Right lobe of liver (tissue), 6 donors: ENCODE data around the gene PLEKHB2. TPM values are rescaled to one million over a fixed set of nuclear protein-coding genes. Genes with fewer than 3 reads are reported as not detected.

ENCODE experiments used
- ATAC-seq, 4 donors: fragments of 200-7000 bp; cut with Tn5 transposase; one replicate each; pipeline ENCODE4 v1.9.1; 2020; ENCODE audit warnings: mild to moderate bottlenecking in 4 of 4, moderate library complexity in 4 of 4
- DNase-seq, 3 donors: peaks; one replicate each; pipeline ENCODE4 v3.0.0-alpha.2; 2020
- H3K27ac ChIP-seq, 3 donors: fragments of 200-600 bp; one replicate each; pipeline ENCODE4 v1.8.0; 2022
- H3K27me3 ChIP-seq, 2 donors: fragments of 200-600 bp; one replicate each; pipeline ENCODE4 v1.8.0; 2022
- H3K36me3 ChIP-seq, 4 donors: fragments of 200-600 bp; sonication (generic) in 1 of 4; one replicate each; pipeline versions ENCODE4 v1.5.1 to v1.8.0; 2017 to 2022; ENCODE audit warnings: control low read depth in 1 of 4
- H3K4me1 ChIP-seq, 4 donors: fragments of 200-600 bp; sonication (generic) in 1 of 4; one replicate each; pipeline versions ENCODE4 v1.5.1 to v1.8.0; 2017 to 2022; ENCODE audit warnings: control low read depth in 1 of 4
- H3K4me3 ChIP-seq, 3 donors: fragments of 200-600 bp; one replicate each; pipeline ENCODE4 v1.8.0; 2022
- H3K9me3 ChIP-seq, 4 donors: fragments of 200-600 bp; sonication (generic) in 1 of 4; one replicate each; pipeline versions ENCODE4 v1.5.1 to v1.8.0; 2017 to 2022; ENCODE audit warnings: control low read depth in 1 of 4
- POLR2A ChIP-seq: fragments of 450-650 bp; IDR thresholded peaks from one replicate; pipeline ENCODE4 v1.6.1; 2017; ENCODE audit warnings: antibody characterized with exemption, mild to moderate bottlenecking
- WGBS: methylation state at CpG from one replicate; pipeline ENCODE4 v1.1.6; 2018; ENCODE audit warnings: low coverage, low lambda C conversion rate; ENCODE audit not compliant: insufficient coverage; ENCODE audit errors: missing lambda C conversion rate; 5-methylcytosine and 5-hydroxymethylcytosine counted together
- intact Hi-C, 2 donors: fragments of 100-400 bp; cut with DNase I; formaldehyde crosslinking; loops; one replicate each; pipeline versions ENCODE4 v1.11.2 to v1.14.1; 2022
- total RNA-seq, 6 experiments: library from RNA; depleted of rRNA in 2 of 6; stranded (reverse); fragments of >200 nt in 2 of 6; fragmentation: NEBNext Ultra II Directional in 3 of 6; extraction: Animal tissue kit (Norgen Biotek cat#: 25700) in 3 of 6; gene quantifications; one replicate each; pipeline versions ENCODE4 v1.1.0 to v1.2.4, GENCODE V29; 2016 to 2023
- TF ChIP-seq, protein P1 (sequence below), 4 donors: fragments of 200-600 bp in 3 of 4; fragments of 450-650 bp in 1 of 4; IDR thresholded peaks; one replicate each; pipeline versions ENCODE4 v1.5.1 to v1.8.0; 2016 to 2022; ENCODE audit warnings: antibody characterized with exemption in 4 of 4, mild to moderate bottlenecking in 2 of 4
- donor health status: DM: no; HTN: yes; CAD: no.
- donor health status: DM: no; HTN: no; CAD: no.
- donor health status: DM: no; HTN: no; CAD: no.
- donor health status: DM: no; HTN: yes; CAD: no.
- donor health status: DM: no; HTN: yes; CAD: no.

PLEKHB2 gene
- total RNA-seq, 6 experiments from 2014 or later: 8.9 to 22.3 (median 17.5) TPM

- Histone ChIP-seq H3K4me3 (no peak overlapping the region), H3K9me3 (no peaks in the 10 kb centered on the region), H3K36me3 (peaks cover 0 to 50% (median 16%) of the 10 kb centered on the region in 4 donors), H3K27me3 (no peaks in the 10 kb centered on the region), H3K27ac (no peak overlapping the region), H3K4me1 (peaks cover 0 to 16% (median 5%) of the 10 kb centered on the region in 4 donors)
- DNase-seq: no peak
- 77% methylated on average over 2 of the region's 2 CpGs for WGBS
- intact Hi-C loops: no loop called here
- ATAC-seq: peak in 1 of 4 donors; percentile 13
- TF ChIP-seq, protein P1, sequence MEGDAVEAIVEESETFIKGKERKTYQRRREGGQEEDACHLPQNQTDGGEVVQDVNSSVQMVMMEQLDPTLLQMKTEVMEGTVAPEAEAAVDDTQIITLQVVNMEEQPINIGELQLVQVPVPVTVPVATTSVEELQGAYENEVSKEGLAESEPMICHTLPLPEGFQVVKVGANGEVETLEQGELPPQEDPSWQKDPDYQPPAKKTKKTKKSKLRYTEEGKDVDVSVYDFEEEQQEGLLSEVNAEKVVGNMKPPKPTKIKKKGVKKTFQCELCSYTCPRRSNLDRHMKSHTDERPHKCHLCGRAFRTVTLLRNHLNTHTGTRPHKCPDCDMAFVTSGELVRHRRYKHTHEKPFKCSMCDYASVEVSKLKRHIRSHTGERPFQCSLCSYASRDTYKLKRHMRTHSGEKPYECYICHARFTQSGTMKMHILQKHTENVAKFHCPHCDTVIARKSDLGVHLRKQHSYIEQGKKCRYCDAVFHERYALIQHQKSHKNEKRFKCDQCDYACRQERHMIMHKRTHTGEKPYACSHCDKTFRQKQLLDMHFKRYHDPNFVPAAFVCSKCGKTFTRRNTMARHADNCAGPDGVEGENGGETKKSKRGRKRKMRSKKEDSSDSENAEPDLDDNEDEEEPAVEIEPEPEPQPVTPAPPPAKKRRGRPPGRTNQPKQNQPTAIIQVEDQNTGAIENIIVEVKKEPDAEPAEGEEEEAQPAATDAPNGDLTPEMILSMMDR (IDR thresholded peaks at IDR 0.05): no peak
- TF ChIP-seq POLR2A: no peak
These were observed 19.5 kb upstream of the PLEKHB2 start for GRCh38 chr2:131085646-131086045.

DNA sequence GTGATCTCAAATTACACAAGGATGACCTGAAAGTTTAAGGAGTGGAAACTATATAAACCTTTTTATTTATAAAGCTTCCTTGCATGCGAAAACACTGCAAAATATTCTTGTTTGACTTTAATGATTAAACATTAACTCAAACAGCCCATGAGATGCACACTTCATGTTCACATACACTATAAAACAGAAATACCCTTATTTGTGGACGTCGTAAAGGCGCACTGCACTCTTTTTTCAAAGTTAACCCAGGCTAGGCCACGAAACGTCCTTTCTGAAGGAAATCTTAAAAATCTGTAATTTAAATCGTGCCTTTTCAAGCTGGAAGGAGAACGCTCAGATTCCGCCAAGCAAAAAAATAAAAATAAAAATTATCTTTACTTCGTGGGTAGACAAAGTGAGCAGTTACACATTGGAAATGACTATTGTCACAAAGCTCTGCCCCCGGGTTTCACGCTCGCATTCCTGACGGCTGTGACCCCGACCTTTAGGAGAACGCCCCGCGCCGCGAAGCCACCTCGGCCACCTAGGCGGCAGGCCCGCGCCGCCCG, 12.6 kb upstream of the PLEKHB2 start:
- TF ChIP-seq, protein P1 (IDR thresholded peaks at IDR 0.05): no peak
- TF ChIP-seq POLR2A: no peak

DNA sequence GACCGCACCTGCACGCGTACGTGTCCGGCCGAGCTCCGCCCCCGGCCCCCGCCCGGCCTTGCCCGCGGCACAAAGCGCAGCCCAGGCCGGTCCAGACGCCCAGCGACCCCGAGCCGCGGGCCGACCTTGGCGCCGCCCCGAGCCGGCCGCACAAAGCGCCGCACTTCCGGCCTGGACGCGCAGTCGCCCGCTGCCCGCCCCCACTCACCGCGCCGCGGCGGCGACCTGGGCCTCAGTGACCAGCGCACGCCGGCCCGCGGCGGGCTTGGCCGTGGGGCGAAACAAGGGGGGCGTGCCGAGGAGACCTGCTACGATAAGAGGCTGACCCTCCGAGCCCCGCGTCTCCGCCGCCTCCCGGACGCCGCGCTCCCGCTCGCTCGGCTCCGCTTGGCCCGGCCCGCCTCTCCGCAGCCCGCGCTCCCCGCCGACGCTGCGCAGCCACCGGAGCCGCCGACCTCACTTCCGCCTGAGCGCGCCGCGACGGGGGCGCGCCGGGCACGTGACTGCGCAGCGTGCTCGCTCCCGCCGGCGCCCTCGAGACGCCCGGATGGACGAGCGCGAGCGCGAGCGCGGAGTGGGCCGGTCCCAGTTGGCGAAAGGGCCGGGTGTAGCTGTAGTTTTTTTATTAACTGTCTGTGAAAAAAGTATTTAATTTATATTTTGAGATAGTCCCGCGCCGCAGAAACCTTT, 12.0 kb upstream of the PLEKHB2 start, which contains the start of gene FAM168B:
Gene FAM168B, minus strand, starts transcription at position 455 of the 690 bp plus-strand sequence. CDS start 10,814 bp downstream, outside the sequence.
- H3K9me3 ChIP-seq: no peaks in the 10 kb centered on the region
- ATAC-seq (peak; percentile 91 to 94 (median 93)), DNase-seq (peak; percentile 91 to 93 (median 92))
- H3K4me1 ChIP-seq: peaks cover 0 to 12% (median 6%) of the 10 kb centered on the region in 4 donors
- intact Hi-C loops: no loop called here
- peak; percentile 99 for TF ChIP-seq POLR2A
- TF ChIP-seq, protein P1 (IDR thresholded peaks at IDR 0.05): no peak
- no peaks in the 10 kb centered on the region for H3K27me3 ChIP-seq
- H3K36me3 ChIP-seq: peaks cover 0 to 10% (median 5%) of the 10 kb centered on the region in 4 donors
- WGBS: 1% methylated on average over 15 of the region's 107 CpGs
- H3K27ac ChIP-seq: peak within 1 kb of the TSS; percentile 86 to 92 (median 92)
- H3K4me3 ChIP-seq: peak within 1 kb of the TSS; percentile 66 to 77 (median 69)

More for the DNA sequence above, 12.6 kb upstream of the PLEKHB2 start:
- WGBS: under 1% methylated on average over 15 of the region's 26 CpGs
- H3K36me3 ChIP-seq: peaks cover 0 to 17% (median 8%) of the 10 kb centered on the region in 4 donors
- H3K9me3 ChIP-seq: no peaks in the 10 kb centered on the region
- H3K4me3 ChIP-seq: peak overlapping the region; percentile 66 to 77 (median 69)
- no peaks in the 10 kb centered on the region for H3K27me3 ChIP-seq
- ATAC-seq (no peak), DNase-seq (no peak)
- peaks cover 0 to 12% (median 6%) of the 10 kb centered on the region in 4 donors for H3K4me1 ChIP-seq
- intact Hi-C loops: no loop called here
- H3K27ac ChIP-seq: peak overlapping the region; percentile 86 to 92 (median 92)

DNA sequence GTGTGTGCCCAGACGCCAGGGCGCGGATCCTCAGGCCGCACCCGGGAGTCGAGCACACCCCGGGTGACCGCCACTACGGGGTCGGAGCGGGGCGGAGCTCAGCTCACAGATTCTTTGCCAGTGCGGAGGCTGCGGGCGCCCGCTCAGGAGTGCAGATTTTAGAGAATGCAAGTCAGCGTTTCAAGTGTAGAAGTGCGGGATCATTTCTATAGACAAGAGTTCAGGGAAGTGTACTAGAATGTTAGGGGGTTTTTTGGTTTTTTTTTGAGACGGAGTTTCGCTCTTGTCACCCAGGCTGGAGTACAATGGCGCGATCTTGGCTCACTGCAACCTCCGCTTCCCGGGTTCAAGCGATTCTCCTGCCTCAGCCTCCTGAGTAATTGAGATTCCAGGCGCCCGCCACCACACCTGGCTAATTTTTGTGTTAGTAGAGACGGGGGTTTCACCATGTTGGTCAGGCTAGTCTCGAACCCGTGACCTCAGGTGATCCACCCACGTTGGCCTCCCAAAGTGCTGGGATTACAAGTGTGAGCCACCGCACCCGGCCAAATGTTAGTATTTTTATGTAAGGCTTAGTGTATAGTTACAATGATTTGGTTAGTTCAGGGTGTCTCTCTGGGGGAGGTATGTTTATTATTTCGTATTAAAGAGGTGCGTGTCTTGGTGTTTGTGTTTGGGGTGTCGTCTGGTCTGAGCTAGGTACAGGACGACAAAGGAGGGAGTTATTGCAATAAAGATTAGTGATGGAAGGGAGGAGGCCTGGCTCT, 11.3 kb upstream of the PLEKHB2 start:
- peaks cover 0 to 12% (median 6%) of the 10 kb centered on the region in 4 donors for H3K4me1 ChIP-seq
- TF ChIP-seq POLR2A: no peak
- TF ChIP-seq, protein P1 (IDR thresholded peaks at IDR 0.05): no peak
- peaks cover 0 to 4% (median 2%) of the 10 kb centered on the region in 4 donors for H3K36me3 ChIP-seq
- DNase-seq (peak in 1 of 3 donors; percentile 51), ATAC-seq (peak; percentile 76 to 85 (median 78))
- intact Hi-C loops: no loop called here
- H3K4me3 ChIP-seq: peak overlapping the region; percentile 66 to 77 (median 69)
- no peaks in the 10 kb centered on the region for H3K27me3 ChIP-seq
- no peaks in the 10 kb centered on the region for H3K9me3 ChIP-seq
- H3K27ac ChIP-seq: peak overlapping the region; percentile 86 to 92 (median 92)
- 6% methylated on average over 21 of the region's 37 CpGs for WGBS
